IMR-90 (cell line): Measurements from ENCODE around the gene PSG1. TPM values are rescaled to one million over a fixed set of nuclear protein-coding genes. Genes with fewer than 3 reads are reported as not detected.
"Not testable (repeated sequence)": the region's sequence is repeated elsewhere in the genome, so short reads cannot be mapped to it uniquely, and the experiment has no call there.

Source experiments
- ATAC-seq: fragments of 200-7000 bp; cut with Tn5 transposase; 2 replicates; pipeline ENCODE4 v1.9.1; 2020; ENCODE audit warnings: low read depth, mild to moderate bottlenecking, moderate library complexity
- BruUV-seq: library from RNA; stranded (reverse); fragments of 400-500 nt; replicated peaks from 2 replicates; lab custom pipeline; 2021; lab: Mats Ljungman, UMichigan
- CTCF ChIA-PET: fragments of 300-600 bp; formaldehyde crosslinking; extraction: SDS; loops from one replicate; lab custom pipeline; 2021; ENCODE audit warnings: antibody characterized with exemption; lab: Yijun Ruan, JAX
- POLR2A ChIA-PET: fragments of 300-600 bp; sonication (Branson Sonifier 250); formaldehyde crosslinking; loops from one replicate; lab custom pipeline; 2022; ENCODE audit warnings: antibody characterized with exemption; ENCODE audit not compliant: unreplicated experiment; lab: Charles Lee
- DNase-seq: peaks from one replicate; pipeline ENCODE4 v3.0.0; 2013
- H2AFZ ChIP-seq: replicated peaks from 2 replicates; pipeline ENCODE3; 2013; ENCODE audit warnings: low read length, mild to moderate bottlenecking; ENCODE audit not compliant: poor library complexity
- H2AK5ac ChIP-seq: 2 replicates; pipeline ENCODE4 v1.6.1; 2013; ENCODE audit warnings: low read depth, low read length, inconsistent platforms
- H2AK9ac ChIP-seq: replicated peaks from 2 replicates; pipeline ENCODE3; 2013; ENCODE audit warnings: mild to moderate bottlenecking, low read depth, low read length, moderate library complexity; ENCODE audit not compliant: poor library complexity
- H2BK120ac ChIP-seq: 2 replicates; pipeline ENCODE4 v1.6.1; 2013; ENCODE audit warnings: low read depth, low read length, inconsistent platforms
- H2BK15ac ChIP-seq: 3 replicates; pipeline ENCODE4 v1.6.1; 2013; ENCODE audit warnings: low read depth, low read length, inconsistent platforms
- H2BK20ac ChIP-seq: 2 replicates; pipeline ENCODE4 v1.6.1; 2013; ENCODE audit warnings: low read depth, mild to moderate bottlenecking, inconsistent platforms, low read length, moderate library complexity
- H2BK5ac ChIP-seq: 2 replicates; pipeline ENCODE4 v1.6.1; 2013; ENCODE audit warnings: mild to moderate bottlenecking, low read depth, low read length, inconsistent platforms; ENCODE audit not compliant: poor library complexity, severe bottlenecking
- H3K14ac ChIP-seq: replicated peaks from 2 replicates; pipeline ENCODE4 v1.6.1; 2013; ENCODE audit warnings: low read depth, low read length, inconsistent platforms
- H3K18ac ChIP-seq: 2 replicates; pipeline ENCODE4 v1.6.1; 2013; ENCODE audit warnings: low read depth, low read length, control low read depth
- H3K23ac ChIP-seq: 2 replicates; pipeline ENCODE4 v1.6.1; 2013; ENCODE audit warnings: low read depth, low read length, inconsistent platforms
- H3K27ac ChIP-seq: 2 replicates; pipeline ENCODE4 v1.5.1; 2013; ENCODE audit warnings: mild to moderate bottlenecking, control low read depth, low read length; ENCODE audit not compliant: insufficient read depth
- H3K27me3 ChIP-seq: 2 replicates; pipeline ENCODE4 v1.6.1; 2013; ENCODE audit warnings: low read length; ENCODE audit not compliant: control insufficient read depth, insufficient read depth
- H3K36me3 ChIP-seq: 2 replicates; pipeline ENCODE4 v1.6.1; 2013; ENCODE audit warnings: low read length, mixed read lengths; ENCODE audit not compliant: control insufficient read depth, insufficient read depth
- H3K4ac ChIP-seq: 2 replicates; pipeline ENCODE4 v1.6.1; 2013; ENCODE audit warnings: low read depth, low read length, inconsistent platforms
- H3K4me1 ChIP-seq: 2 replicates; pipeline ENCODE4 v1.6.1; 2013; ENCODE audit warnings: low read length, mixed read lengths; ENCODE audit not compliant: control insufficient read depth, insufficient read depth
- H3K4me2 ChIP-seq: 2 replicates; pipeline ENCODE4 v1.6.1; 2013; ENCODE audit warnings: low read depth, mild to moderate bottlenecking, control low read depth, low read length, moderate library complexity
- H3K4me3 ChIP-seq: 2 replicates; pipeline ENCODE4 v1.5.1; 2013; ENCODE audit warnings: low read depth, mild to moderate bottlenecking, control low read depth, low read length, moderate library complexity; ENCODE audit not compliant: insufficient read depth
- H3K56ac ChIP-seq: 2 replicates; pipeline ENCODE4 v1.6.1; 2013; ENCODE audit warnings: low read length, inconsistent platforms; ENCODE audit not compliant: insufficient read depth; ENCODE audit errors: extremely low read depth
- H3K79me1 ChIP-seq, 2 experiments: 2 replicates each; pipeline ENCODE4 v1.6.1; 2013; ENCODE audit warnings: low read length in 2 of 2, inconsistent platforms in 1 of 2, low read depth in 1 of 2
- H3K9ac ChIP-seq: 2 replicates; pipeline ENCODE4 v1.6.1; 2013; ENCODE audit warnings: low read depth, low read length, control low read depth
- H3K9me1 ChIP-seq: 2 replicates; pipeline ENCODE4 v1.6.1; 2013; ENCODE audit warnings: low read length, inconsistent platforms; ENCODE audit not compliant: insufficient read depth
- H3K9me3 ChIP-seq: 2 replicates; pipeline ENCODE4 v1.6.1; 2013; ENCODE audit warnings: low read length; ENCODE audit not compliant: control insufficient read depth, insufficient read depth
- H4K20me1 ChIP-seq: 2 replicates; pipeline ENCODE4 v1.6.1; 2013; ENCODE audit warnings: low read length, inconsistent platforms; ENCODE audit not compliant: insufficient read depth
- H4K5ac ChIP-seq: 2 replicates; pipeline ENCODE4 v1.6.1; 2013; ENCODE audit warnings: mild to moderate bottlenecking, low read depth, low read length, control low read depth
- H4K8ac ChIP-seq, 2 experiments: 2 replicates each; pipeline ENCODE4 v1.6.1; 2013; ENCODE audit warnings: low read depth in 2 of 2, low read length in 2 of 2, control low read depth in 1 of 2, inconsistent platforms in 1 of 2
- H4K91ac ChIP-seq: 2 replicates; pipeline ENCODE4 v1.6.1; 2013; ENCODE audit warnings: low read depth, low read length, inconsistent platforms; ENCODE audit not compliant: insufficient read depth
- WGBS, 2 experiments: methylation state at CpG; one replicate each; pipeline versions ENCODE4 v1.1.5 to v1.1.7; 2013; ENCODE audit warnings: missing lambda C conversion rate in 2 of 2; ENCODE audit not compliant: insufficient read length in 1 of 2; ENCODE audit errors: extremely low coverage in 2 of 2; 5-methylcytosine and 5-hydroxymethylcytosine counted together
- dilution Hi-C: fragments of 300-500 bp; cut with HindIII; formaldehyde crosslinking; loops from one replicate; pipeline ENCODE4 v1.14.3; 2018; ENCODE audit warnings: low sequenced_read_pairs; ENCODE audit not compliant: unreplicated experiment
- in situ Hi-C: fragments of 300-500 bp; cut with MboI; formaldehyde crosslinking; loops from 3 replicates; pipeline ENCODE4 v1.14.3; 2019; ENCODE audit warnings: low sequenced_read_pairs, inconsistent platforms, mixed read lengths
- intact Hi-C: fragments of 100-400 bp; cut with micrococcal nuclease; formaldehyde crosslinking; loops from 2 replicates; pipeline ENCODE4 v1.10.0; 2022
- polyA plus RNA-seq, 3 experiments: library from polyadenylated mRNA; depleted of rRNA; stranded (reverse); fragments of >200 nt; gene quantifications; 2 replicates each; pipeline ENCODE4 v1.2.3, GENCODE V29; 2012; ENCODE audit warnings: low replicate concordance in 1 of 3
- total RNA-seq: library from RNA; depleted of rRNA; stranded (reverse); fragments of >200 nt; gene quantifications from 2 replicates; pipeline ENCODE4 v1.2.3, GENCODE V29; 2012

PSG1 gene
- total and polyA plus RNA-seq, 2 of the 4 experiments (the other 2 are of a cell fraction) = 0.90 to 2.5 TPM

DNA sequence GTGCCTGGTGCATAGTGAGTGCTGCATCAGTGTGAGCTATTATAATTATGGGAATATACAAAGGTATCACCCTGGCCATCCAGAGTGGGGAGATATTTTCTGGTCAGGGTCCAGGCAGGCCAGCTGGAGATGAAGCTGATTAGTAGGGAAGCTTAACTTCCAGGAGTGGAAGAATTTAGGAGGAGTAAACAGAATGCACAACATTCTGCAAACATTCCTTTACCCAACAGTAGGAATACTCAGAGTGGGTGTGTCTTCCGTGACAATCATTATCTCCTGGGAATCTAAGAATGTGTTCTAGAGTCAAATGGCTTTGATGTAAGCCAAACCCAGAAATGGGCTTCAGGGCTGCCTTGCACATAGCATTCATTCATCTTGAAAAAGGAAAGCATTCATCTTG is 19.1 kb upstream of the PSG1 start:
- intact Hi-C loops, dilution Hi-C loops, H3K14ac ChIP-seq, CTCF ChIA-PET, H3K27ac ChIP-seq, H3K27me3 ChIP-seq, in situ Hi-C loops, H4K20me1 ChIP-seq, BruUV-seq, H3K79me1 ChIP-seq, H3K4me1 ChIP-seq, H4K5ac ChIP-seq, H2AFZ ChIP-seq, H3K36me3 ChIP-seq, H3K56ac ChIP-seq, H4K91ac ChIP-seq, H3K9me3 ChIP-seq, H3K9me1 ChIP-seq, H4K8ac ChIP-seq, H2AK9ac ChIP-seq, DNase-seq, H3K23ac ChIP-seq, H3K4me2 ChIP-seq, H2AK5ac ChIP-seq, H3K9ac ChIP-seq, H3K4me3 ChIP-seq, ATAC-seq, H2BK15ac ChIP-seq: not testable (repeated sequence)
- peak overlapping the region; percentile 27; the same call in 1 of the 2 replicates for H3K4ac ChIP-seq
- WGBS, 2 experiments = no CpG with 5 or more reads among the region's 1 CpG
- H2BK20ac ChIP-seq = 0 out of 2 replicates have a peak overlapping the region, but pooled peaks have one; percentile 9
- H2BK5ac ChIP-seq = peak overlapping the region; percentile 82
- H2BK120ac ChIP-seq = 0 out of 2 replicates have a peak overlapping the region, but pooled peaks have one; percentile 23
- peak overlapping the region; percentile 4; the same call in 1 of the 2 replicates for H3K18ac ChIP-seq
- POLR2A ChIA-PET = interaction anchor here (0.7 kb wide), 1 partner anchor 221 kb away, joined by 3 read pairs; no protein-coding TSS in a partner anchor

GRCh38 chr19:42897729-42898128 is 18.2 kb upstream of the PSG1 start:
- CTCF ChIA-PET, BruUV-seq: not testable (repeated sequence)

More at GRCh38 chr19:42897729-42898128, 18.2 kb upstream of the PSG1 start:
- POLR2A ChIA-PET, H2AFZ ChIP-seq, dilution Hi-C loops, intact Hi-C loops, H3K36me3 ChIP-seq, H3K27ac ChIP-seq, H3K9me1 ChIP-seq, H4K20me1 ChIP-seq, in situ Hi-C loops, H2AK5ac ChIP-seq, H3K27me3 ChIP-seq, ATAC-seq, H3K4me3 ChIP-seq, H3K4me2 ChIP-seq, H3K14ac ChIP-seq, H3K9ac ChIP-seq, H3K18ac ChIP-seq, H3K79me1 ChIP-seq, H3K4me1 ChIP-seq, H3K23ac ChIP-seq, H2AK9ac ChIP-seq, H3K9me3 ChIP-seq: not testable (repeated sequence)
- no CpG with 5 or more reads among the region's 1 CpG for WGBS, 2 experiments
- H2BK20ac ChIP-seq = peak overlapping the region; percentile 85; the same call in 1 of the 2 replicates
- H2BK120ac ChIP-seq = peak overlapping the region; percentile 64
- peak; percentile 15 for DNase-seq
- peak overlapping the region; percentile 16; the same call in 1 of the 2 replicates for H4K5ac ChIP-seq
- H2BK5ac ChIP-seq = peak overlapping the region; percentile 29
- 0 out of 3 replicates have a peak overlapping the region, but pooled peaks have one; percentile 31 for H2BK15ac ChIP-seq
- H3K56ac ChIP-seq = 0 out of 2 replicates have a peak overlapping the region, but pooled peaks have one; percentile 3
- peak overlapping the region; percentile 71 for H4K91ac ChIP-seq
- H3K4ac ChIP-seq = peak overlapping the region; percentile 75
- peak overlapping the region; percentile 61 to 65; a peak in 2 of 4 replicates for H4K8ac ChIP-seq
